ENCODE results near the gene GJD4. TPM values are rescaled to one million over a fixed set of nuclear protein-coding genes. Genes with fewer than 3 reads are reported as not detected.

The GJD4 gene
- total RNA-seq, 4 donors from 2014 or later, result not detected

DNA sequence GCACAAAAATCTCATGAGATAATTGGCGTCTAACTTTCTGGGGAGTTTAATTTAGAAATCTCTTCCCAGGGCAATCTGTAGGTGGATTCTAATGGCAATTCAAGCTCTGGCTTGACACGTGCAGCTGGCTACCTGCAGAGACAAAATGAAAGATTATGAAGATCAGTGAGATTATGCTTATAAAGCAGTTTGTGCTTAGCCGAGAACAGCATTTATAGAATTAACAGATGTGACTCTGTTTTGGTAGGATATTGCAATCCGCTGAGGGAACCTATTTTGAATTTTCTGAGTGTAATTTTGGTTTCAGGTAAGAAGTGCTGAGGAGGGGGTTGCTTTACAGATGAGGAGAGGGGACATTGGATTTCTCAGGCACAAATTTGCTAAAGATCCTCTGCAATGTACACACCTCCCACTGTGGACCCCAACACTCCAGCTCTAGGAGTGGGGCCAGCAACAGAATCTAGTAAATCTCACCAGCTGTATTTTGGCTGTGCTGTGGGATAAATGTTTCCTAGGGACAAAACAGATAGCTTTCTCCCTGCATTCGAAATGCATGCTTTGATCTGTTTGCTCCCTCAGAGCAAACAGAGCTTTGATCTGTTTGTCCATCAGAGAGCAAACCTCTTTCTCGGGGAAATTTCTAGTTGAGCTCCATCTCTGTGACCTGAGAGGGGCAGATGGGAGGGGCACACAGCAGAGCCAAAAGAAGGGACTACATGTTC is 7.4 kb downstream of the GJD4 start:
- no peak overlapping the region for H3K4me3 ChIP-seq (ENCODE audit: low read depth, poor library complexity, severe bottlenecking)
- 40 to 45% methylated on average over 6 of the region's 6 CpGs for WGBS, 2 donors
- intact Hi-C loops (cut with DNase I; ENCODE audit: low total_unique reads), result no loop called here
- TF ChIP-seq POLR2A (IDR thresholded peaks at IDR 0.05), result no peak
- TF ChIP-seq, protein P1, sequence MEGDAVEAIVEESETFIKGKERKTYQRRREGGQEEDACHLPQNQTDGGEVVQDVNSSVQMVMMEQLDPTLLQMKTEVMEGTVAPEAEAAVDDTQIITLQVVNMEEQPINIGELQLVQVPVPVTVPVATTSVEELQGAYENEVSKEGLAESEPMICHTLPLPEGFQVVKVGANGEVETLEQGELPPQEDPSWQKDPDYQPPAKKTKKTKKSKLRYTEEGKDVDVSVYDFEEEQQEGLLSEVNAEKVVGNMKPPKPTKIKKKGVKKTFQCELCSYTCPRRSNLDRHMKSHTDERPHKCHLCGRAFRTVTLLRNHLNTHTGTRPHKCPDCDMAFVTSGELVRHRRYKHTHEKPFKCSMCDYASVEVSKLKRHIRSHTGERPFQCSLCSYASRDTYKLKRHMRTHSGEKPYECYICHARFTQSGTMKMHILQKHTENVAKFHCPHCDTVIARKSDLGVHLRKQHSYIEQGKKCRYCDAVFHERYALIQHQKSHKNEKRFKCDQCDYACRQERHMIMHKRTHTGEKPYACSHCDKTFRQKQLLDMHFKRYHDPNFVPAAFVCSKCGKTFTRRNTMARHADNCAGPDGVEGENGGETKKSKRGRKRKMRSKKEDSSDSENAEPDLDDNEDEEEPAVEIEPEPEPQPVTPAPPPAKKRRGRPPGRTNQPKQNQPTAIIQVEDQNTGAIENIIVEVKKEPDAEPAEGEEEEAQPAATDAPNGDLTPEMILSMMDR (IDR thresholded peaks at IDR 0.05), result no peak
- no peak for DNase-seq (ENCODE audit: low spot score in 2 of 2)

DNA sequence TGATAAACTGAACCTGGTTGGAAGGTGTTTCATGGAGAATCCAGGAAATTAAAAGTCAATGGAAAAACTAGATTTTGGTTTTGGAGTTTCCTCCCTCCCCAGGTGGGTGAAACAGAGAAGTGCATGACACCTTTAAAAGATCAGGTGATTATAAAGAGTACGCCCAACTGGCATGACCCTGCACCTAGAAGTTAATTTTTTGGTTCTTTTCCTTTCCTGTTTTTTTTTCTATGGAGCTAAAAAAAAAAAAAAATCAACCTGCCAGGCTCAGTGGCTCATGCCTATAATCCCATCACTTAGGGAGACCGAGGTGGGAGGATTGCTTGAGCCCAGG is 7.9 kb downstream of the GJD4 start:
- no peak overlapping the region for H3K4me3 ChIP-seq (ENCODE audit: low read depth, poor library complexity, severe bottlenecking)
- intact Hi-C loops (cut with DNase I; ENCODE audit: low total_unique reads), result no loop called here
- TF ChIP-seq POLR2A (IDR thresholded peaks at IDR 0.05), result no peak
- 64 to 71% methylated on average over 2 of the region's 2 CpGs for WGBS, 2 donors
- DNase-seq (ENCODE audit: low spot score in 2 of 2), result no peak

DNA sequence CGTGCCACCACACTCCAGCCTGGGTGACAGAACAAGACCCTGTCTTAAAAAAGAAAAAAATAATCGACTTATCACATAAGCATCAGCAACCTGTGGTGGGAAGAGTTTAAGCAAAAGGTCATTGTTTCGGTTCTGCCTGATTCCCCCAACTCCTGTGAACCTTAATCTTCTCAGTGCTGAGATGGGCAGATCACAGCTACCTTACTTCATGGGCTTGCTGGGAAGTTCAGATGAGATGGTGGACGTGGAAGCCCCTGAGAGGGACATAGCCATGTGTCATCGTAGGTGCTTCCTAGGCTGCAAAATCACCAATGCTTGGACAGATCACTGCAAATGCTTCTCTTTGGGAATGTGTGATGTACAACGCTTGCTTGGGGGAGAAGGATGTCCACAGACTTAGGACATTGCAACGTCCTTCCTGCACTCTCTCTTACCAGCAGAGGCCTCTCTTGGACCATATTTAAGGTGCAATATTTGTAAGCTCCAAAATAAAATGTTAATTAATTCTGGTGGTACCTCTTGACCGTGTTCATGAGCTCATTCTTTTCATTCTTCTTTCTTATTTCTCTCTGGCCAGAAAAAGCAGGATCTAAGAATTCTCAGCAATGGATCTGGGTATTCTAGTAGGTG is 8.6 kb downstream of the GJD4 start:
- no peak for DNase-seq (ENCODE audit: low spot score in 2 of 2)
- TF ChIP-seq, protein P1 (IDR thresholded peaks at IDR 0.05), result no peak
- TF ChIP-seq POLR2A (IDR thresholded peaks at IDR 0.05), result no peak
- WGBS, 2 donors, result 65 to 67% methylated on average over 8 of the region's 8 CpGs
- no peak overlapping the region for H3K4me3 ChIP-seq (ENCODE audit: low read depth, poor library complexity, severe bottlenecking)
- intact Hi-C loops (cut with DNase I; ENCODE audit: low total_unique reads), result no loop called here

DNA sequence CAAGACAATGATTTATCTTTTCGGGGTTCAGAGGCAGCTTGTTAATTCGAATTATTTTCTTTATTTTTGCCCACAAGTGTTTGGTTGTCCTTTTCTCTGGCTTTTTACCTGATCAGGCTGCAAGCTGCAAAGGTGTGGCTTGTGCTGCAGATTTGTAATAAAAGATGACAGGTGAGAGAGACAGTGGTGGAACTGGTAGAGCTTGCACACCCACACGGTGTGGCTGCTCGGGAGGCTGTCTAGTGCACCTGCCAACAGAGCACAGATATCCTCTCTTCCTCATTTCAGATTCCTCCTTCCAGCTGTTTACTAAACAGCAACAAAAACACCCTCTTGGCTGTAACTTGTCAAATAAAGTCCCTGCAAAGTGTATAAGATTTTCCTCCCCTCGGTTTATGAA is 9.2 kb downstream of the GJD4 start:
- 46 to 48% methylated on average over 5 of the region's 5 CpGs for WGBS, 2 donors
- TF ChIP-seq, protein P1 (IDR thresholded peaks at IDR 0.05), result no peak
- no peak for TF ChIP-seq POLR2A (IDR thresholded peaks at IDR 0.05)

DNA sequence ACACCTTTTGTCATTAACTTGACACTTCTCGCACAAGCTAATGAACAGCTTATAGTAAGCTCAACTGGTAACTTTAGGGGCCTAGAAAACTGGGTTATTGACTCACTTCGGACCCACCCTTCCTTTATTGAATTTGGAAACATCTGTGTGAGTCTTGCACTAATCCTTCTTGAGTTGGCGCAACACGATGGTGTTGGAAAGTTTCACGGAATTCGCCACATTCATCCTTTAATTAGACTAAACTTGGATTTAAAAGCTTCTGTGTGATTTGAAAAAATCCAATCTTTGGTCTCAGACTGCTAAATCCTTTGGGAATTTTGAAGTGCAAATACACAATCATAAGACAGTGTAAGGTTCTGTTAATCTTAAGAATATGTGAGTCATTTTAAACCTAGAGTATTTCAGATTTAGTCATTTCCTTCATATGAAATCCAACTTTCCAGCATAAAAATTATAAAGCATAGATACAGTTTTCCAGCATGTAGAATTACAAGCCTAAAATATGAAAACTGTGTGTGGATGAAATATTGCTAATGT is 21.9 kb downstream of the GJD4 start:
- DNase-seq (ENCODE audit: low spot score in 2 of 2), result no peak
- whole genome bisulfite sequencing, 2 donors, result 86 to 87% methylated on average over 6 of the region's 6 CpGs
- intact Hi-C loops (cut with DNase I; ENCODE audit: low total_unique reads), result no loop called here
- TF ChIP-seq POLR2A (IDR thresholded peaks at IDR 0.05), result no peak
- TF ChIP-seq, protein P1 (IDR thresholded peaks at IDR 0.05), result no peak
- no peak overlapping the region for H3K4me3 ChIP-seq (ENCODE audit: low read depth, poor library complexity, severe bottlenecking)

More for the DNA sequence above, 9.2 kb downstream of the GJD4 start:
- no peak overlapping the region for H3K4me3 ChIP-seq (ENCODE audit: low read depth, poor library complexity, severe bottlenecking)
- DNase-seq (ENCODE audit: low spot score in 2 of 2), result no peak
- intact Hi-C loops (cut with DNase I; ENCODE audit: low total_unique reads), result no loop called here

DNA sequence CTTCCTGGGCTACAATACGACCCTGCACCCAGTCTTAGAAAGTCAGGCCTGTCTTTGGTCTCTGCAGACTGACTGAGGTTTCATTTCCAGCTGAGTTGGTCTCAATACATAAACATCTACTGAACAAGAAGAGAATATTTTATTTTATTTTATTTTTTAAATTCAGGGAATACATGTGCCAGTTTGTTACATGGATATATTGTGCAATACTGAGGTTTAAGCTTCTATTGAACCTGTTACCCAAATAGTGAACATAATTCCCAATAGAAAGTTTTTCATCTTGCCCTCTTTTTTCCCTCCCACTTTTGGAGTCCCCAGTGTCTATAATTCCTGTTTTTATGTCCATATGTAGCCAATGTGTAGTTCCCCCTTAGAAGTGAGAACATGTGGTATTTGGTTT is 26.3 kb downstream of the GJD4 start:
- TF ChIP-seq POLR2A (IDR thresholded peaks at IDR 0.05), result no peak
- TF ChIP-seq, protein P1 (IDR thresholded peaks at IDR 0.05), result no peak
- DNase-seq (ENCODE audit: low spot score in 2 of 2), result peak in 1 of 2 donors; percentile 18
- no peak overlapping the region for H3K4me3 ChIP-seq (ENCODE audit: low read depth, poor library complexity, severe bottlenecking)
- intact Hi-C loops (cut with DNase I; ENCODE audit: low total_unique reads), result no loop called here
- 83 to 85% methylated on average over 1 of the region's 1 CpG for whole genome bisulfite sequencing, 2 donors

Measured in lower leg skin (tissue), 4 donors.